IPS-NIHi7 (cell line): ENCODE measurements around the gene CD6.

ENCODE experiments used
- DNase-seq: peaks from one replicate; pipeline ENCODE4 v3.0.0; 2012; ENCODE audit warnings: mixed read lengths; ENCODE audit errors: extremely low spot score

CD6 gene

DNA sequence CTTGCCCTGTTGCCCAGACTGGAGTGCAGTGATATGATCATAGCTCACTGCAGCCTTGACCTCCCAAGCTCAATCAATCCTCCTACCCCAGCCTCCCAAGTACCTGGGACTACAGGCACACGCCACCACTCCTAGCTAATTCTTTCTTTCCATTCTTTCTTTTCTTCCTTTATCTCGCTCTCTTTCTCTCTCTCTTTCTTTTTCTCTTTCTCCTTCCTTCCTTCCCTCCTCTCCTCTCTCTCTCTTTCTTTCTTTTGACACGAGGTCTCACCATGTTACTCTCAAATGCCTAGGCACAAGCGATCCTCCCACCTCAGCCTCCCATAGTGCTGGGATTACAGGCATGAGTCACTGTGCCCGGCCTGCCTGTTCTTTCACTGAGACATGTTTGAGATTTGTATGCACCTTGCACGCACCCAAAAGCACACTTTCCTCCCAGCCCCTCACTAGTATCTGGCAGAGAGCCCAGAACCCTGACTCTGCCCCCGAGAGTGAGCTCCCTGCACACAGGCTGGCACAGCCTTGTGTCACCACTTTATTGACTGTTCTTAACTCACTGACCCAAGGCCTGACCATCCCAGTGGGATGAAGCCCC lies 56.8 kb downstream of the CD6 start:
- no peak for DNase-seq

- no peak for DNase-seq
Measured at GRCh38 chr11:61032824-61033223, 61.3 kb downstream of the CD6 start.

DNA sequence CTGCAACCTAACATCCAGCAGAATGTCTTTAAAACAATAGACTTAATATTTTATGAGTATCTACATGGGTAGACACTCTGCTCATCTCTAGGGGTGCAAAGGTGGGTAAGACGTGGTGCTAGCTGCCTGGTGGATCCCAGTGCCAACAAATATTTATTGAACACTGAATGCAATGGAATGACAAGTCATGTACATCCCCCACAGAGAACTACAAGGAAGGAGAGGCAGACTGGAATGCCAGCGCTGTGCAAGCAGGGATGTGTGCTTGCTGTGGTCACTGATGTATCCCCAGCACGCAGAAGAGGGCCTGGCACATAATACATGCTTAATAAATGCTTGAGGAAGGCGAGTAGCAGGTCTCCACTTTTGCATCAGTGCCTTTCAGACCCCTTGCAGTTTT lies 61.9 kb downstream of the CD6 start:
- no peak for DNase-seq

DNA sequence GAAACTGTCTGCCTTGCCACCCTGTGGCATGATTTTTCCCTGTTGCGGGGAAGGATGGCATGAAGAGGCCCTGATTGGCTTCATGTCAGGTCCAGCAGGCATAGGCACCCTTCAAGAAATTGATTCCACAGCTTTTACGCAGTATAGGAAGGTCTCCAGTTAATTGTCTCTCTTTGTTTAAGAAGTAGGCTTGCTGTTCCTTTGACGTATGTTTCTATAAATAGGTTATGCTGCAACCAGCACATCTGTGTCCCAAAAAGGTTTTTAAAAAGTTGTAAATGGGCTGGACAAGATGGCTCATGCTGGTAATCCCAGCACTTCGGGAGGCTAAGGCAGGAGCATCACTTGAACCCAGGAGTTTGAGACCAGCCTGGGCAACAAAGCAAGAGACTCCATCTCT lies 62.6 kb downstream of the CD6 start:
- no peak for DNase-seq

GRCh38 chr11:61034704-61035525 lies 63.4 kb downstream of the CD6 start:
- DNase-seq: no peak

GRCh38 chr11:61035526-61035835 lies 64.0 kb downstream of the CD6 start:
- no peak for DNase-seq

- no peak for DNase-seq
Measured at GRCh38 chr11:61037441-61038093, 66.1 kb downstream of the CD6 start.

DNA sequence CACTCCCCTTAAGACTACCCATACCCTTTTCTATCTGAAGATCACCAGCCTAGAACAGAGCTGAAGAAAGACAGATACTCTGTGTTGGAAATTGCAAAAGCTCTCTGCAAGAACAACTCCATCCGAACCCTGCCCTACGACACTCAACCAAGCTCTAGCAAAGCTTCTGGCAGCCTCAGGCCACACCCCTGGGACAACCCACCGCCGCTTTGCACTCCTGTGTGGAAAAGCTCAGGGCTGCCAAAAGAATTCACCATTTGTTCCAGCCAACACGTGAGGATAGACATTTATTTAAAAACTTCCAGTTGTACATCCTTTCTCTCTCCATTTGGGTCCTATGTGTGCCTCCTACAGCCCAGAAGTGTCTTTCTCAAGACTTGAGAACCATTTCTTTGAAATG lies 68.4 kb downstream of the CD6 start:
- no peak for DNase-seq

DNA sequence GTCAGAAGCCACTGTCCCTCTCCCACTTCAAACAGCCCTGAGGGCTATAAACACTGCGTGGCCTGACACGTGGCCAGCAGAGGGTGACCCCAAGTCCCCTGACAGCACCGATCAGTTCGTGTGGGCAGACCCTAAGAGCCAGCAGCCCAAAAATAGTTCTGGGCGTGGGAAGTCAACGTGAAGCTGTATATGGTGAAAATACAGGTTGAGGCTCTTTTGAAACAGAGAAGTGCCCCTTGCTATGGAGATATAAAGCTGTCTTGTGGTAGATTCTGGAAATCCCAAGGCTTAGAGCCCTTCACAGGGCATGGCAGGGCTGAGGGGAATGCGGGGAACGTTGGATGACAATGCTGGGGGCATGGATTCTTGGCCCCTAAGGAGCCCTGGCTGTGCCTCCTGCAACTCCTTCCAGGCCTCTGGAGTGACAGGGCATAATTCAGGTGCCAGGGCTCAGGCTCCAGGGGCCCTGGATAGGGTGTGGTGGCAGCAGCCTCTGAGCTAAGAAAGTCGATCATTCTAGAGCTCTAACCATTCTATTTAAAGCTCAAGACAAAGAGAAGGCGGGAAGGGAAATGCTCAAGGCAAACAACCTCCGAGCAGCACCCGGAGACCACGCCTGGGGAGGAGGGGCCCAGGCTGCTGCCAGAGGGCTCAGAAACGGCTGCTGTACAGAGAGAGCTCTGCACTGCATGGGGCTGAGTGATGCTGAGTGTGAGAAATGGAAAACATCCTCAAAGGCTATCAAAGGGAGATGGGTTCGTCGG lies 70.5 kb downstream of the CD6 start:
- peak; percentile 76 for DNase-seq

DNA sequence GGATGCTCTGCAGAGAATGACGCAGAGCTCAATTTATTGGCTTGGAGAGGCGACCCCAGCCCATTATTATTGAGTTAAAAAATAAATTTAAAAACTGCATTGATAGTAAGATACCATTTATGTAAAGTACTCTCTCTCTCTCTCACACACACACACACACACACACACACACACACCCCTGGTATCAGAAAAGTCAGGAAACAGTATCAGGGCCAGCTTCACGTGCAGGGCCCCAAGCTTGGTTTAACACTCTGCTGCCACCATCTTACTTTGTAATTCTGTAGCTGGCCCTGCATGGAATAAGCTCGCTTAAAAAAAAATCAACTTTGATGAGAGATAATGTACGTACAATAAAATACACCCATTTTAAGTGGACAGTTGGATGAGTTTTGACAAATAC lies 71.1 kb downstream of the CD6 start:
- DNase-seq: no peak

DNA sequence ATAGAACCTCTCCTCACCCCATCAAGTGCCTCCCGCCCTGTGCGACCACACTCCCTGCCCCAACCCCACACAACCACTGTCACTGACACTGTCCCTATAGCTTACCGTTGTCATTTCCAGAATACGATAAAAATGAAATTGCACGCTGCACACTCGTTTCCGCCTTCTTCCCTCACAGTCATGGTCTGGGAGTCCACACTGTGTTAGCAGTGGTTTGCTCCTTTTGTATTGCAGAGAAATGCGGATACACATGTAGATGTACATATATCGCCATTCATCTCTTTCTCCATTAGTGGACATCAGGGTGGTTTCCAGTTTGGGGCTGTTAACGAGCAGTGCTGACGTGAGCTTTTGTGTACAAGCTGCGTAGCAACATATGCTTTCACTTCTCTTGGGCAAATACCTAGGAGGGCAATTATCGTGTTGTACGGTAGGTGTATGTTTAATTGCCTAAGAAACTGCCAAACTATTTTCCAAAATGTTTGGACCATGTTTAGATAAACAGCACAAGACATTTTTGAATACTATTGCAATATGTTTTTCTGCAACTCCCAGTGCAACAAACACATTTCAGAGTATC lies 71.6 kb downstream of the CD6 start:
- DNase-seq: no peak

- no peak for DNase-seq
Measured at GRCh38 chr11:61045271-61045670, 73.8 kb downstream of the CD6 start.

- no peak for DNase-seq
Measured at GRCh38 chr11:61046833-61047232, 75.4 kb downstream of the CD6 start.

GRCh38 chr11:61048368-61049062 lies 77.0 kb downstream of the CD6 start:
- DNase-seq: no peak

- no peak for DNase-seq
Measured at GRCh38 chr11:61049063-61049377, 77.5 kb downstream of the CD6 start.

GRCh38 chr11:61049859-61050258 lies 78.4 kb downstream of the CD6 start:
- no peak for DNase-seq

DNA sequence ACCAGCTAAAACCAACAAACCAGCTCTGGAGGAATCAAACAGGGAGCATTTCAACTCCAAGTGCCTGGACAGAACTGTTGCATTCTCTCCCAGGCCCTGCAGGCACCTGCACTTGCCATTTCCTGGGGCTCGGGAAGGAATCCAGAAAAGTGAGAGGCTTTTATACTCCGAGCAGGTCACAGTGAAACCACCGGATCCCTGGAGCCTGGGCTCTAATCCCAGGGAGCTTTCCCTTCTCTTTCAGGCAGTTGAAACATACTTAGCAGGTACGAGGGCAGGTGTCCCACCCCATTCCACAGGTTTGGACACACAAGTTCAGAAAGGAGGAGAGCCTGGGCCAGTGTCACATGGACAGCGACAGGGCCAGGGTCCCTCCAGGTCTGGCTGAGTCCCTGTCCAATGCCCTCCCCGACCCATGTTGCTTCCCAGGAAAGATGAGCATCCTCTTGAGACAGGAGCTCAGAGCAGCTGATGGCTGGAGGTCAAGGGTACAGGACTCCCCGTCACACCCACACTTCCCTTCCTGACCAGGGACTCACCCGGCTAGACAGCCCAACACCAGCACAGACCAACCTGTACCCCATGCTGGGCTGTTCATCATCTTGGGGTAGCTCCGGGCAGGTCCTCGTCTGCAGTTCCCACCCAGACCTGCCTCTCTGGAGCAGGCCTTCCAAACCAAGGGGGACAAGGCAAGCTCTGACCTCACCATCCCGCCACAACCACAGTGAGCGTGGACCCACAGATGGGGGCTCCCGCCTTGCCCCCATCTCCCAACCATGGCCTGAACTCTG lies 80.9 kb downstream of the CD6 start:
- DNase-seq: no peak

DNA sequence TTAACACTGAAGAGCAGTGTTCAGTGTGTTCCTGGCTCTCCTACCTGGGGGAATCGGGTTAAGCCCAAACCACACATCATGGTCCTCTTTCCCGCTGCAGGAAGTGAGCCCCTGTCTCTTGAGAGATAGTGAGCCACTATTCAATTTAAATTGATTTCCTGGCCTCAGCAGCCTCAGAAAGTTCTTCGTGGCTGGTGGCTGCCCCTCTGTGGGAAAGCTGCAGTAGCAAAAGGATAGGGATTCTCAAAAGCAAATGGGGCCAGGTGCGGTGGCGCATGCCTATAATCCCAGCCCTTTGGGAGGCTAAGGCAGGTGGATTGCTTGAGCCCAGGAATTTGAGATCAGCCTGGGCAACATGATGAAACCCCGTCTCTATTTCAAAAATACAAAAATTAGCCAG lies 81.7 kb downstream of the CD6 start:
- no peak for DNase-seq

- no peak for DNase-seq
Measured at GRCh38 chr11:61054513-61054912, 83.0 kb downstream of the CD6 start.

DNA sequence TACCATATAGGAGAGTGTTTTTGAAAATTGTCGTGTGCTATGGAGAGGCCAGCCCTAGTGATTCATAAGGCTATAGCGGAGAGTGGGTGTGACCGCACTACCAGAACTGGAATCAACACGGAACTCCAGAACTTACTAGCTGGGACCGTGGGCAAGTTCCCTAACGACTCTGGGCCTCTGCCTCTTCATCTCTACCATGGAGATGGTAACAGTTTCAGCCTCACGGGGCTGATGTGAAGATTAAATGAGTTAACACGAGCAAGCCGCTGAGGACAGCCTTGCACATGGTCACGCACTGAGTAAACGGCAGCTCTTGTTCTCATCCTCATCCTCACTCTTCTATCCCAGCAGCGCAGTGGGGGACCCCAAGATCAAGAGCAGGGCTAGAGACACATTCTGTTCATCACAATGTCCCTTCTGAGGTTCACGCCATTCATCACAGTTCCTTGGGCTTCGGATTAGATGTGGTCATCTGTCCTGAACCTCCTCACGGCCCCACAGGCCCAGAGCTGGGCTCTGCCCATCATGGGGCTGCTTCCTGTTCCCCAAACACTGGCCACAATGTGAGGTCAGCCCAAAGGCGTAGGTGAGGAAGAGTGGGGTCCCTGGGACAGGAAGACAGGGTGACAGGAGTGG lies 83.6 kb downstream of the CD6 start:
- no peak for DNase-seq
